Brain microvascular endothelial cell (primary cell): ENCODE measurements around the gene RFTN1.
A peak's percentile ranks its signal among the peaks of the same experiment; 100 is the strongest.

Experiments
- DNase-seq: peaks from one replicate; pipeline ENCODE4 v3.0.0-alpha.2; 2020
- H3K27ac ChIP-seq: fragments of 250-450 bp; sonication (Bioruptor Pico); 2 replicates; pipeline ENCODE4 v1.5.1; 2020; ENCODE audit warnings: mild to moderate bottlenecking, moderate library complexity
- H3K27me3 ChIP-seq: fragments of 250-450 bp; sonication (Bioruptor Pico); replicated peaks from 2 replicates; pipeline ENCODE4 v1.5.1; 2020; ENCODE audit warnings: mild to moderate bottlenecking
- H3K36me3 ChIP-seq: fragments of 250-450 bp; sonication (Bioruptor Pico); replicated peaks from 2 replicates; pipeline ENCODE4 v1.5.1; 2020; ENCODE audit warnings: mild to moderate bottlenecking
- H3K4me3 ChIP-seq: 2 replicates; pipeline ENCODE4 v1.5.1; 2011; ENCODE audit warnings: low read depth, mild to moderate bottlenecking, control low read depth, low read length, moderate library complexity
- in situ Hi-C: cut with HindIII; loops from 2 replicates; pipeline ENCODE4 v1.10.0; 2017; ENCODE audit warnings: low sequenced_read_pairs, low pct_ligation_motif_present
- TF ChIP-seq, protein P1 (sequence below): IDR thresholded peaks from 2 replicates; pipeline ENCODE4 v1.5.1; 2011; ENCODE audit warnings: low read depth, mild to moderate bottlenecking, moderate library complexity, low read length, control low read depth, inconsistent platforms; ENCODE audit errors: missing control alignments

The RFTN1 gene

DNA sequence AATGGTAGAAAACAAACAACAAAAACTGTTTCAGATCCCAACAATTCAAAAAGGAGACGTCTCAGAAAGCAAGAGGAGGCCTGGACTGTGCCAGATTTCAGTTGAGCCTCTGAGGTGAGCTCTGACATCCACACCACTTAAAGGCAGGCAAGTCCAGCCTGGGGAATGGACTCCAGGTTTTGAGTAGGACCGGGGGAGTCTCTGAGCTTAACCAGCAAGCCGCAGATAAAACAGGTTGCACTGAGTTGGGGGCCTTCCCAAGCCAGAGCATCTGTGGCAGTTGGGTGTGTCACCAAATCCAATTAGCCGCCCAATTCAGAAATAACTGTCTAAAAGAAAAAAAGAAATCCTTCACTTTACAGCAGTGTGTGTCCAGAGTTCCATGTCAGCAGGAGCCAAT is 193.8 kb downstream of the RFTN1 start:
- TF ChIP-seq, protein P1, sequence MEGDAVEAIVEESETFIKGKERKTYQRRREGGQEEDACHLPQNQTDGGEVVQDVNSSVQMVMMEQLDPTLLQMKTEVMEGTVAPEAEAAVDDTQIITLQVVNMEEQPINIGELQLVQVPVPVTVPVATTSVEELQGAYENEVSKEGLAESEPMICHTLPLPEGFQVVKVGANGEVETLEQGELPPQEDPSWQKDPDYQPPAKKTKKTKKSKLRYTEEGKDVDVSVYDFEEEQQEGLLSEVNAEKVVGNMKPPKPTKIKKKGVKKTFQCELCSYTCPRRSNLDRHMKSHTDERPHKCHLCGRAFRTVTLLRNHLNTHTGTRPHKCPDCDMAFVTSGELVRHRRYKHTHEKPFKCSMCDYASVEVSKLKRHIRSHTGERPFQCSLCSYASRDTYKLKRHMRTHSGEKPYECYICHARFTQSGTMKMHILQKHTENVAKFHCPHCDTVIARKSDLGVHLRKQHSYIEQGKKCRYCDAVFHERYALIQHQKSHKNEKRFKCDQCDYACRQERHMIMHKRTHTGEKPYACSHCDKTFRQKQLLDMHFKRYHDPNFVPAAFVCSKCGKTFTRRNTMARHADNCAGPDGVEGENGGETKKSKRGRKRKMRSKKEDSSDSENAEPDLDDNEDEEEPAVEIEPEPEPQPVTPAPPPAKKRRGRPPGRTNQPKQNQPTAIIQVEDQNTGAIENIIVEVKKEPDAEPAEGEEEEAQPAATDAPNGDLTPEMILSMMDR = no peak
- H3K27me3 ChIP-seq = no peaks in the 10 kb centered on the region
- peaks cover 72% of the 10 kb centered on the region for H3K36me3 ChIP-seq
- no peak overlapping the region for H3K4me3 ChIP-seq
- no peak for DNase-seq
- in situ Hi-C loops = no loop called here
- H3K27ac ChIP-seq = no peak overlapping the region

DNA sequence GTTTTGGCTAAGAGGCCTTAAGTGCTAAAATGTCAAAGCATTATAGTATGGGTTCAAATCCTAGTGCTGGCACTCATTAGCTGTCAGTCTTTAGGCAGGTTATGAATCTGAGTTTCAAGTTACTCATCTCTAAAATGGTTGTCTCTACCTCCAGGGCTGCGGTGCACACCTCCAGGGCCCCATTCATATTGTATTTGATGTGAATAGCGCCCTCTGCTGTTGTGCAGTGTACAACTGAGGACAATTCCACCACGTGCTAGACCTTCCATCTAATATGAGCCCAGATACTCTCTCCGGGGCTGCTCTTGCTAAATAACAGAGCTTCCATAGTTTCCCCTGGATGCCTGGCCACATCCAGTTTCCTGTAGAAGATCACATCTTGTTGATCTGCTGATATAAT is 194.2 kb downstream of the RFTN1 start:
- Histone ChIP-seq H3K27me3 (no peaks in the 10 kb centered on the region), H3K4me3 (no peak overlapping the region), H3K27ac (no peak overlapping the region), H3K36me3 (peaks cover 76% of the 10 kb centered on the region)
- in situ Hi-C loops = no loop called here
- no peak for DNase-seq
- TF ChIP-seq, protein P1 = peak; percentile 58

DNA sequence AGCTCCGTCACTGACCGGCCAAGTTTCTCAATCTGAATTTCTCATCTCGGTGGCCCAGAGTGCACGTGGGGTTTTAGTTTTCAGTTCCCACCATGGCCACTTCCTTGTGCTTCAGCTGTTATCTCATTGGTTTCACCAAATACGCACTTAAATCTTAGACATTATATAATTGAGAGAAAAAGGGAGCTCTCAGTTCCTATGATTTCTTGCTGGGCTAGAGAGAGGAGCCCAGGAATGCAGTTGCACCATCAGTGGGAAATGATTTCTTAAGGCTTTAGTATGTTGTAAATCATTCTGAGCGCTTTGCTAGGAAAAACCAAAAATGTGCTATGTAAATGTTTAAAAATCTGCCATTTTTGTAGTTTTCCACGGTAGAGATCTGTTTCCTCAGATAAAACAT is 195.3 kb downstream of the RFTN1 start:
- TF ChIP-seq, protein P1 = no peak
- H3K27me3 ChIP-seq = no peaks in the 10 kb centered on the region
- peaks cover 80% of the 10 kb centered on the region for H3K36me3 ChIP-seq
- no peak for DNase-seq
- no peak overlapping the region for H3K4me3 ChIP-seq
- H3K27ac ChIP-seq = no peak overlapping the region
- in situ Hi-C loops = no loop called here

DNA sequence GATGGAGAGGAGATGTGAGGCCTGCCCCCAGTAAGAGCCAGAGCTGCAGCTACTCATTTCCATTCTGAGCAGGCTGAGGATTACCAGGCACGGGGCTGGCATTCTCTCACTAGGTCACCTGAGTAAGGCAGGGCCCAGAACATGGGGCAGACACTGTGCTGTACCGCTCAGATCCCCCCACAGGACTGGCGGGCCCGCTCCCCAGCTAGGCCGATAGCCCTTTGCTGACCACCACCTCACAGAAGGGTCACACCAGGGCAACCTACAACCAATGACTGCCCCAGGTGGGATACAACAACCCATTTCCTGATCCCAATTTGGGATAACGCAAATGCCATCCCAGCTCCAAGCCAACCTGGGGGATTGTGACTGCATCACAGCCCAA is 195.9 kb downstream of the RFTN1 start:
- in situ Hi-C loops = no loop called here
- no peak overlapping the region for H3K4me3 ChIP-seq
- H3K27me3 ChIP-seq = no peaks in the 10 kb centered on the region
- peaks cover 77% of the 10 kb centered on the region for H3K36me3 ChIP-seq
- H3K27ac ChIP-seq = no peak overlapping the region
- TF ChIP-seq, protein P1 = no peak
- DNase-seq = no peak

- in situ Hi-C loops = no loop called here
- TF ChIP-seq, protein P1 = no peak
- Histone ChIP-seq H3K4me3 (no peak overlapping the region), H3K27me3 (no peaks in the 10 kb centered on the region), H3K27ac (no peak overlapping the region), H3K36me3 (peaks cover 72% of the 10 kb centered on the region)
- no peak for DNase-seq
These were observed 196.5 kb downstream of the RFTN1 start for GRCh38 chr3:16316847-16317560.

- Histone ChIP-seq H3K4me3 (no peak overlapping the region), H3K36me3 (peaks cover 67% of the 10 kb centered on the region), H3K27me3 (no peaks in the 10 kb centered on the region), H3K27ac (no peak overlapping the region)
- in situ Hi-C loops = no loop called here
- no peak for DNase-seq
- TF ChIP-seq, protein P1 = no peak
These were observed 197.1 kb downstream of the RFTN1 start for GRCh38 chr3:16316396-16316795.
